ENCODE measurements around the gene CDK5.
"Not testable (repeated sequence)": the region's sequence is repeated elsewhere in the genome, so short reads cannot be mapped to it uniquely, and the experiment has no call there.

Gene CDK5

GRCh38 chr7:151035902-151036301, 21.8 kb downstream of the CDK5 start:
- no peak for DNase-seq (ENCODE audit: low read depth in 3 of 3, low spot score in 1 of 3)

DNA sequence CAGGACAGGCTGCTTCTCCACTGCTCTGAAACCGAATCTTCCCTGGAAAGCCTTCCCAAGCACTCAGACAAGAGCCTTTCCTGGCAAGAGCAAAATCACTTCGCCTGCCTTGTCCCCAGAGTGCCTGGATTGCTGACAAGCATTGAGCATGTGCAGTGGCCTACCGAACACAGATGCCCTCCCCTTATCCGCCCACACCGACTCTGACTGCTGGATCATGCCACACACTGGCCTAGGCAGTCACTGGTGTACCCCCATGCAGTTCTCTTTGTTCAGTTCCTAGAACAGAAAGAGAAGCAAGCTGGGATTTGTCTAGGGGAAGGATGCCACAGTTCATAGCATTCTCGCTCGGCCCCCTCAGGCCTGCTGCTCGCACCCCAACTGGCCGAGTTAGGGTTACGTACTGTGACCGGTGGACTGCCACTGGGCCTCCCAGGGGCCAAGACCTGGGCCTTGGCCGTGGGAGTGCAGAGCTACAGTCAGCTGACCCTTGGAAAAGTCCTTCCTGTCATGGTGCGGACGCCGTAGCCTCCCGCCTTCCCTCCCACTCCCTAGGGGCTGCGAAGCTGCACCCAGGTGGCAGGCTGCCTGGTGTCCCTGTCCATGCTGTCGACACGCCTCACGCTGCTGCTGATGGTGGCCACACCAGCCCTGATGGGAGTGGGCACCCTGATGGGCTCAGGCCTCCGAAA, 22.5 kb downstream of the CDK5 start:
- DNase-seq (ENCODE audit: low read depth in 3 of 3, low spot score in 1 of 3) = no peak

GRCh38 chr7:151034312-151035025, 23.2 kb downstream of the CDK5 start:
- DNase-seq (ENCODE audit: low read depth in 3 of 3, low spot score in 1 of 3) = no peak

DNA sequence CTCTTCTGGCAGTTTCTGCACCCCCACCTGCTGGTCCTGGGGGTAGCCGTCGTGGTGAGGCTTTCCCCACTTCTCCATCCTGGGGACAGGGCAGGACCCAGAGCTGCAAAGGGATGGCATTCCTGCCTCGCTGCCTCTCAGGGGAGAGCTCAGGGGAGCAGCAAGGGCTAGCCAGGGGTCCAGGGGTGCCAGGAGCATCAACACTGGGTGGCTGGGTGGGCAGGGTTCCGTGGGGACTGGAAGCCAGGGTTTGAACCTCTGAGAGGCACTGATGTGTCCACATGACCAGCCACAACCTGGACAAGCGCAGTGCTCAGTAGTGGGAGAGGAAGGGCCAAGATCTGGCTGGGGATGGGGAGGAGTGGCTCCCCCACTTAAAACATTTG, 23.8 kb downstream of the CDK5 start:
- DNase-seq (ENCODE audit: low read depth in 3 of 3, low spot score in 1 of 3) = no peak

- no peak for DNase-seq (ENCODE audit: low read depth in 3 of 3, low spot score in 1 of 3)
Observed at GRCh38 chr7:151032936-151033863, 24.5 kb downstream of the CDK5 start.

DNA sequence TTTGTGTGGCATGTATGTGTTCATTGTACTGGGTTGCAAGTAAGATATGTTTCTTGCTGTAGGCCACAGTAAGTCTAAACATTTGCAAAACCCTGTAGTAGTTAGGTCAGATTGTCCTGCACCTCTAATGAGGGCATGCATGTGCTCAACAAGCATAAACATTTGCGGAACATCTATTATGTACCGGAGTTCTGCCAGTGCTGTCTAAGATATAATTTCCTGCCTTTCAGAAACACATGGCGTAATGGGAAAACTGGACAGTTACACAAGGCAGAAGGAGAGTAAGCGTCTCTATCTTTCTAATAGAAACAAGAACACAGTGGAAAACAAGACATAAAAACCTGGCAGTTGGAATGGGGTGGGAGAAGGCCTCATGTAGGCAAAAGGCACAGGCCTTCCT, 26.7 kb downstream of the CDK5 start:
- DNase-seq (ENCODE audit: low read depth in 3 of 3, low spot score in 1 of 3) = no peak

DNA sequence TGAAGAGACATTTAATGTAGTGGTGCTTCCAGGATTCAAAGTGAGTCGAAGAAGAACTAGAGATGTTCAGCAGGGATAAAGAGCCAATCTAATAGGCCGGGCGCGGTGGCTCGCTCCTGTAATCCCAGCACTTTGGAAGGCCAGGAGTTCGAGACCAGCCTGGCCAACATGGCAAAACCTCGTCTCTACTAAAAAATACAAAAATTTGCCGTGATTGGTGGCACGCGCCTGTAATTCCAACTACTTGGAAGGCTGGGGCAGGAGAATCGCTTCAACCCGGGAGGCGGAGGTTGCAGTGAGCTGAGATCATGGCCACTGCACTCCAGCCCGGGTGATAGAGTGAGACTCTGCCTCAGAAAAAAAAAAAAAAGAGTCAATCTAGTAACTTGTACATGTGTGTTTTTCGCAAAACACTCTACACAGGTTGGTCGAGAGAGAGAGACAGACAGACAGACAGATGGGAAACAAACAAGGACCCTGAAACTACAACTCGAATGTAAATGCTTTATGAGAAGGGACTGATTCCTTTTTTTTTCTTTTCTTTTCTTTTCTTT, 28.7 kb downstream of the CDK5 start:
- DNase-seq (ENCODE audit: low read depth in 3 of 3, low spot score in 1 of 3) = no peak

DNA sequence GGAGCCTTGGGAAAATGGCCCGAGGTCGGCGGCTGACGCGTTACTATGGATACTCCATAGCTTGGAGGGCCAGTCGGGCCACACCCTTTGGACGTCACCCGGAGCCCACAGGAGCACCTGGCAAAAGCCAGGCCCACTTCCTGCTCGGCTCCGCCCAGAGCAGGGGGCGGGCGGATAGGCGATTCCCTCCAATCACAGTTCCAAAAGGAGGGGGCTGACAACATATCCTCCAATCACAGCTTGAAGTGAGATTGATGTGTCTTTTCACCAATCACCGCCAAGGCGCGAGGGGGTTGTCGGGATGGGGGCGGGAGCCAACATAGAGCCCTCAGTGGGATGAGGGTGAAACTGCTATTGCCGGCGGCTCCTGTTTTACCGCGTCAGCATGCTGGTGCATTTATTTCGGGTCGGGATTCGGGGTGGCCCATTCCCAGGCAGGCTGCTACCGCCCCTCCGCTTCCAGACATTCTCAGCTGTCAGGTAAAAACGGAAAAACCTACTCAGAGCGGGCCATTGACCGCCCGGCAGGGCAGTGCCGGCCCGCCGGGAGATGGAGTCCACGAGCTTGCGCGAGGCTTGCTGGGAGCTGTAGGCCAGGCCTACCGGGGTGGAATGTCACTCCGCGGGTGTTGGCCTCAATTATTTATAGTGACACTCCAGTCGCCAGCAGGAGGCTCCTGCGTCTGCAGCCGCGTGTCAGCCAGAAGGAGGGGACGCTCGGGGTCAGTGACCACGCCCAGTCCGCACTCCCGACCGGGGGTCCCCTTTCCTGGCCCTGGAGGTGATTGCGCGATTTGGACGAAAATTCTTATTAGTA, 29.4 kb downstream of the CDK5 start, which contains the start of gene ABCB8:
Gene ABCB8 (plus strand): TSS at position 320 of the 817 bp plus-strand sequence. CDS start 66 bp downstream, at position 386.
- DNase-seq (ENCODE audit: low read depth in 3 of 3, low spot score in 1 of 3) = peak; percentile 87 to 97 (median 97)

DNA sequence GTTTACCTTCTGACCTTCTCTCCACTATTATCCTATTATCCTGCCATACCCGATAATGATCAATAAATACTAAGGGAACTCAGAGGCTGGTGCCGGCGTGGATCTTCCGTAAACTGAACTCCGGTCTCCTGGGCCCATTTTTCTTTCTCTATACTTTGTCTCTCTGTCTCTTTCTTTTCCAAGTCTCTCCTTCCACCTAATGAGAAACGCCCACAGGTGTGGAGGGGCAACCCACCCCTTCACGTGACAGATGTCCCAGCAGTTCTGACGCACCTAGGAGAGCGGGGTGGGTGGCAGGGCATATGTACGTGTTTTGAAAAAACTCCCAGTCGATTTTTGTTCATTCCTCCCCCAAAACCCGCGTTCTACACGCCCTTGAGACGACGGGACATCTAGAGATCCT, 30.0 kb downstream of the CDK5 start:
- not testable (repeated sequence) for DNase-seq (ENCODE audit: low read depth in 3 of 3, low spot score in 1 of 3)

GRCh38 chr7:151026771-151027727, 30.6 kb downstream of the CDK5 start:
- not testable (repeated sequence) for DNase-seq (ENCODE audit: low read depth in 3 of 3, low spot score in 1 of 3)

DNA sequence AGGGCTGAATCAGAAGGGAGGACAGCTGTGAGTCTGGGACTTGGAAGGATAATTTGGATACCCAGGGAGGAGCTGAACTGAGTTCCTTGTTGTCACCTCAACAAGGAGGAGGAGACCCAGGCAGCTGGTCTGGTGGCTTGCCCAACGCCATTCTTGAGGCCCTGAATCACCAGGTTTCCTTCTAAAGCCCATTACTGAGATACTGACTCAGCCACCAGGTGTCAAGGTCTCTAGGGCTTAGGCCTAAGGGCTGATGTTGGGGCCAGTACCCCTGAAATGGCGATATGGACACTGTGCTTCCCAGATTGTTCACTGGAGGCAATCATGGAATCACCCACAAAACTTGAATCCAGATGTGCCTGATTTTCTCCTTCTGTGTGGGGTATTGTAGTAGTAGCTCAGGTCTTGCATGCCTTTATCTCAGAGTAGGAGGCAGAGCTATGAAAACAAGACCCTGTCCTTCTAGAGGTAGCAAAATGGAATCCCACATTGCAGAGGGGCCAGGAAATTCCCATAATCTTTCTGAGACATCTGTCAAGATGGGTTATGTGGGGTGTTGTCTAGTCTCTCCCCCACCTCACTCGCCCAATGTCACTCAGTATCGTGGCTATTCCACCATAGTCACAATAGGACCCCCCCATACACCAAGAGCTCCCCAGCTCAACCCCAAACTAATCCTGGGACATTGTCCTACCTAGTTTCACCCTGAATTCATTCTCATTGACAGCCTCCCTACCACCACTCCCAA, 31.6 kb downstream of the CDK5 start:
- no peak for DNase-seq (ENCODE audit: low read depth in 3 of 3, low spot score in 1 of 3)

DNA sequence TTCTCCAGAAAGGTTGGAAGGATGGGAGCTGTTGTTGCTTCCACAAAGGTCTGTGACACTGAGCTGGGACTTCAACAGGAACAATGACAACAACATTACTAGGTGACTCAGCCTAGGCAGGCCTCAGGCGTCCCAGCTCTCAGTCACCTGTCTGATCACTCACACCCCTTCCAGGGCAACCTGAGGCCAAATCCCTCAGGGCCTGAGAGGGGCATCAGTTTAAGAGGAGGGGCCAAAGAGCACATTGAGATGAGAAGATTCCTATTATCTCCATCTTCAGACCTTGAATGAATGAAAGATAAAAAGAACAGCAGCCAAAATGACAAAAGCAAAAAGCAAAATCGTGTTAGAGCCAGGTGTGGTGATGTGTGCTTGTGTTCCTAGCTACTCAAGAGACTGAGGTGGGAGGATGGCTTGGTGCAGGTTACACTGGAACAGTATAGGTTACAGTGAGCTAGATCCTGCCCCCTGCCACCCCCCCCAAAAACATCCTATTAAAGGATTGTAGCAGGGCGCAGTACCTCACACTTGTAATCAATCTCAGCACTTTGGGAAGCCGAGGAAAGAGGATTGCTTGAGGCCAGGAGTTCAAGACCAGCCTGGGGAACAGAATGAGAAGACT, 33.2 kb downstream of the CDK5 start, which contains the start of gene ATG9B:
Gene ATG9B (minus strand): TSS at position 60 of the 622 bp plus-strand sequence. CDS start 71 bp downstream, outside the sequence.
- no peak for DNase-seq (ENCODE audit: low read depth in 3 of 3, low spot score in 1 of 3)

GRCh38 chr7:151023232-151023631, 34.5 kb downstream of the CDK5 start:
- DNase-seq (ENCODE audit: low read depth in 3 of 3, low spot score in 1 of 3) = no peak

DNA sequence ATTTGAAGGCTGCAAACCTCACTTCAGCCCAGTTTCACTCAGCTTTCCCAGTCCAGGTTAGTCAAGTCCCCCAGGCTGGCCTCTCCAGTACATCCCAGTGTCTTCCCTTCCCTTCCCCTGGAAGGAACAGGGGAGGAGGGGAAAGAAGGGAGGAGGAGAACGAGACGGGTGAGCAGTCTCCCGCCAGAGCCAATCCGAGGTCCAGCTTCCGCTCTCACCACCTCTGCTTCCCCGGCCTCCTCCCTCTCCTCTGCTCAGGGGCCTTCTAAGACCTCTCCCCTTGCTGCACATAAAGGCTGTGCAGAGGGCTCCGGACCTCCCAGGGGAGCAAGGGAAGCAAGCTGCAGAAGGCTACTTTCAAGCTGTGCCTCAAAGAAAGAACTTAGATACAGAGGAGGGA, 37.5 kb downstream of the CDK5 start:
- DNase-seq (ENCODE audit: low read depth in 3 of 3, low spot score in 1 of 3) = no peak

- no peak for DNase-seq (ENCODE audit: low read depth in 3 of 3, low spot score in 1 of 3)
Observed at GRCh38 chr7:151019130-151019447, 38.6 kb downstream of the CDK5 start.

DNA sequence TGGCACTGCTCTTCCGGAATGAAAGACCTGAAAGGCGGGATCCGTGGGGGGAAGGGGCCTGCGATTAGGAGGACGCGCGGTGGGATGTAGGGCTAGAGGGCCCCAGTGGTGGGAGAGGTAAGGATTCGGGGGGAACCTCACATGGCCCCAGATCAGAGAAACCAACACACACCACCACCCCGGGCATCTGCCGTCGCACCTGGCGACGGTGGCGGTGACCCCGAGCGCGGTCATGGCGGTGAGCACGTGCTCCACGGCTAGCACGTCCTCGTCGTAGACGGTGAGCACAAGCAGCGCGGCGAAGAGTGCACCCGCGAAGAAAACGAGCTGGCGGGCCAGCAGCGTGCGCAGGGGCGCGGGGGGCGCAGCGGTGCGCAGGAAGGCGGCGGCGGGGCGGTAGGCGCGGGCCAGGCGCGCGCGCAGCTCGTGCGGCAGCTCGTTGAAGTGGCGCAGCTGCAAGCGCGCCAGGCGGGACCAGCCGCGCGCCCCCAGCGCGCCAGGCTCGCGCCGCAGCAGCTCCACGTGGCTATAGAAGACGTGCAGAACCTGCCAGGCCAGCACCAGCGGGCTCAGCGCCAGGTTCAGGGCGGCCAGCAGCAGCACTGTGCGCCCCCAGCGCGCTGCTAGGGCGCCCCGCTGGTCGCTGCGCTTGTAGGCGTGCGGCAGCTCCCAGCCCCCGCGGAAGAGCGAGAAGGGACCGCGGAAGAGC, 39.1 kb downstream of the CDK5 start:
- DNase-seq (ENCODE audit: low read depth in 3 of 3, low spot score in 1 of 3) = no peak

DNA sequence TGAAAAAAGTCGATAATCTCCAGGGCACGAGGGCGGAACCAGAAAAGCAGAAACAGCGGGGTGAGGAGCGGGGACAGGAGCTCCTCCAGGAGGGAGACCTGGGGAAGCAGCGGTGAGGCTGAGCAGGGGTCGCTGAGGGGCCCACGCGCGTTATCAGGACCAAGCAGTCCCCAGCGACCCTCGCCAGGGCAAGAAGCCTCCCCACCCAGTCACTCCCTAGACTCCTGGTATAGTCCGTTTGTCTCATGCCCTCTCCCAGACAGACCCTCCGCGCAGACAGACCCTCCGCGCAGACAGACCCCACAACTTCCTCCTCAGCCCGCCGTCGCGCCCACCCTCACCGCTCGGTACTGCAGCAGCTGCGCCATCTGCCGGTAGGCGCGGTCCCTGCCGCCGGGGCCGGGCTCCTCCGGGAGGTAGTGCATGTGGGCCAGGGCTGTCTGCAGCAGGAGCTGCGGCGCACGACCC, 39.7 kb downstream of the CDK5 start:
- DNase-seq (ENCODE audit: low read depth in 3 of 3, low spot score in 1 of 3) = peak; percentile 41 to 87 (median 61)

Data from stimulated activated CD4-positive, alpha-beta T cell treated with anti-CD3 and anti-CD28 coated beads, TNF-alpha, amount 100 ng/mL, for 1 hour (primary cell).